ENCODE data around the gene PTPRK.
"Not testable (repeated sequence)": the region's sequence is repeated elsewhere in the genome, so short reads cannot be mapped to it uniquely, and the experiment has no call there.

Gene PTPRK

DNA sequence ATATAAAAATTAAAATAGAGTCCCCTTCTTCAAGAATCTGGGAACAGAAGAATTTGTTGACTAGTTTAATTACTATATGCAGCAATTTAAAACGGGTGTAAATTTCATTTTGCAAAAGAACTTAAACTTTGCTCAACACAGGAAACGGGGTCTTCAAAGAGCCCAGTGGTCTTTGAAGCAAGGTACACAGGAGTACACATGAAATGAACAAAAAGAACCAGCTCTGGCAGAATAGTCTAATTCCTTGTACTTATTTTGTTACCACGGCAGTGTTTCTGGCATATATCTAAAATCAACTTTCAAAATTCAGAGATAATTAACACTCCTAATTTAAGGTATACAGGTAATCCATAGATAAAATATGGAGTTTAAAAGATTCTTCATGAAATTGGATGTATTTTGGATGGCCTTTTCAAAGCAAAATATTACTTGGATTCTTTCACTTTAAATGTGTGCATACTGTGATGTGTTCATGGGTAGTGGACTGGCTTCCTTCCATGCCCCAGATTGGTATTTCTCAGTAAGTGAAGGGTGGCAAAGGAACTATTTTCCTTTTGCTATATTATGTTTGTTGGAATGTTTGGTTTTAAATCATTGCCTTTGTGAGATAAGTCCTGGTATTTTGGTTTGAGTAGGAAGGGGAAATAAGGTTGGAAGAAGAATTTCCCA lies 522.8 kb downstream of the PTPRK start:
- TF ChIP-seq, protein P1, sequence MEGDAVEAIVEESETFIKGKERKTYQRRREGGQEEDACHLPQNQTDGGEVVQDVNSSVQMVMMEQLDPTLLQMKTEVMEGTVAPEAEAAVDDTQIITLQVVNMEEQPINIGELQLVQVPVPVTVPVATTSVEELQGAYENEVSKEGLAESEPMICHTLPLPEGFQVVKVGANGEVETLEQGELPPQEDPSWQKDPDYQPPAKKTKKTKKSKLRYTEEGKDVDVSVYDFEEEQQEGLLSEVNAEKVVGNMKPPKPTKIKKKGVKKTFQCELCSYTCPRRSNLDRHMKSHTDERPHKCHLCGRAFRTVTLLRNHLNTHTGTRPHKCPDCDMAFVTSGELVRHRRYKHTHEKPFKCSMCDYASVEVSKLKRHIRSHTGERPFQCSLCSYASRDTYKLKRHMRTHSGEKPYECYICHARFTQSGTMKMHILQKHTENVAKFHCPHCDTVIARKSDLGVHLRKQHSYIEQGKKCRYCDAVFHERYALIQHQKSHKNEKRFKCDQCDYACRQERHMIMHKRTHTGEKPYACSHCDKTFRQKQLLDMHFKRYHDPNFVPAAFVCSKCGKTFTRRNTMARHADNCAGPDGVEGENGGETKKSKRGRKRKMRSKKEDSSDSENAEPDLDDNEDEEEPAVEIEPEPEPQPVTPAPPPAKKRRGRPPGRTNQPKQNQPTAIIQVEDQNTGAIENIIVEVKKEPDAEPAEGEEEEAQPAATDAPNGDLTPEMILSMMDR (IDR thresholded peaks at IDR 0.05; ENCODE audit: control extremely low read depth, extremely low read depth, low read depth, missing control alignments) = no peak
- ChIA-PET CTCF (no interaction called here), POLR2A (no interaction called here)
- DNase-seq (ENCODE audit: extremely low spot score) = no peak

GRCh38 chr6:127996925-127997324 lies 523.5 kb downstream of the PTPRK start:
- DNase-seq (ENCODE audit: extremely low spot score) = no peak
- ChIA-PET POLR2A (no interaction called here), CTCF (interaction anchor here (1.3 to 2.8 kb wide), 2 partner anchors 9 to 20 kb away, joined by 3 to 10 read pairs; no protein-coding TSS in a partner anchor)
- TF ChIP-seq, protein P1 (IDR thresholded peaks at IDR 0.05; ENCODE audit: control extremely low read depth, extremely low read depth, low read depth, missing control alignments) = no peak

- ChIA-PET CTCF (interaction anchor here (1.4 kb wide), 1 partner anchor 16 kb away, joined by 4 read pairs; no protein-coding TSS in a partner anchor), POLR2A (no interaction called here)
- TF ChIP-seq, protein P1 (IDR thresholded peaks at IDR 0.05; ENCODE audit: control extremely low read depth, extremely low read depth, low read depth, missing control alignments) = no peak
- no peak for DNase-seq (ENCODE audit: extremely low spot score)
Observed at GRCh38 chr6:127992144-127992543, 528.3 kb downstream of the PTPRK start.

DNA sequence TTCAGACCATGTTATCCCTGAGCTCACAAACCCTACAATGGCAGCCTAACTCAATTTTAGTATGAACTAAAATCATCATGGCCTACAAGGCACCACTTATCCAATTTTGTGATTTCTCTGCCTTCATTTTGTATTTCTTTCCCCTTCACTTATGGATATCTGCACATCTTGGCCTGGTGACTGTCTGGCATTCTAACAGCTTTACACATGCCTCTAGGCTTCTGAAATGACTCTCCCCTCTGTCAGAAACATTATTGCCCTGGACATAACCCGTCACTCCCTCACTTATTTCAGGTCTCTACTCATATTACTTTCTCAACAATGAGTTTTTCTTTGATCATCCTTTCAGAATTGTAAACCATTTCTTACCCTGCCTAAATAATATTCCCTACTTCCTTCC lies 530.3 kb downstream of the PTPRK start:
- CTCF ChIA-PET = no interaction called here
- DNase-seq (ENCODE audit: extremely low spot score) = no peak
- TF ChIP-seq, protein P1 (IDR thresholded peaks at IDR 0.05; ENCODE audit: control extremely low read depth, extremely low read depth, low read depth, missing control alignments) = no peak
- POLR2A ChIA-PET = no interaction called here

DNA sequence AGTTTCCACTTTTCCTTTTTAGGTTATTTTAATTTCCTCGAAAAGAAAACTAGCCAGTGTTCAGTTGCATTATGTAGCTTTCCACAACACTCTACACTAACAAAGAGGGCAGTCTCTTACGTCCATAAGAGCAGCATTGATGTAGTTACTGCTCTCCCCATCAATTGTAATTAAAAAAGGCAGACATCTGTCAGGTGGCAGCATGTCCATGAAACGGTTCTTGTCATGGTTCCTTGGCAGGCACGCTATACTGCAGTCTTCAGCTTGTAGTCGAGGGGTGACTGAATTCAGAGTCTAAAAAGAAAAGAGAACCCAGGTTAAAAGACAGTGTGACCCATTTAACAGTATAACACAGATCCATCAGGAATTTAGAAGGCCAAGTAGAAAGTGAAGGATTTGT lies 539.4 kb downstream of the PTPRK start:
- TF ChIP-seq, protein P1 (IDR thresholded peaks at IDR 0.05; ENCODE audit: control extremely low read depth, extremely low read depth, low read depth, missing control alignments) = no peak
- ChIA-PET POLR2A (no interaction called here), CTCF (no interaction called here)

GRCh38 chr6:127978185-127978584 lies 542.2 kb downstream of the PTPRK start:
- DNase-seq (ENCODE audit: extremely low spot score); POLR2A ChIA-PET: not testable (repeated sequence)
- CTCF ChIA-PET = interaction anchor here (0.9 to 2.7 kb wide), 4 partner anchors 11 to 53 kb away, joined by 3 to 10 read pairs (median 4); no protein-coding TSS in a partner anchor

More for the DNA sequence above, 539.4 kb downstream of the PTPRK start:
- no peak for DNase-seq (ENCODE audit: extremely low spot score)

GRCh38 chr6:127976796-127977195 lies 543.6 kb downstream of the PTPRK start:
- DNase-seq (ENCODE audit: extremely low spot score) = no peak
- TF ChIP-seq, protein P1 (IDR thresholded peaks at IDR 0.05; ENCODE audit: control extremely low read depth, extremely low read depth, low read depth, missing control alignments) = no peak
- ChIA-PET POLR2A (no interaction called here), CTCF (interaction anchor here (1.4 to 2.7 kb wide), 3 partner anchors 9 to 19 kb away, joined by 4 to 10 read pairs (median 4); no protein-coding TSS in a partner anchor)

All from GM10248 (cell line).